ENCODE results near the gene RANGRF.
A peak's percentile ranks its signal among the peaks of the same experiment; 100 is the strongest.

Gene RANGRF

DNA sequence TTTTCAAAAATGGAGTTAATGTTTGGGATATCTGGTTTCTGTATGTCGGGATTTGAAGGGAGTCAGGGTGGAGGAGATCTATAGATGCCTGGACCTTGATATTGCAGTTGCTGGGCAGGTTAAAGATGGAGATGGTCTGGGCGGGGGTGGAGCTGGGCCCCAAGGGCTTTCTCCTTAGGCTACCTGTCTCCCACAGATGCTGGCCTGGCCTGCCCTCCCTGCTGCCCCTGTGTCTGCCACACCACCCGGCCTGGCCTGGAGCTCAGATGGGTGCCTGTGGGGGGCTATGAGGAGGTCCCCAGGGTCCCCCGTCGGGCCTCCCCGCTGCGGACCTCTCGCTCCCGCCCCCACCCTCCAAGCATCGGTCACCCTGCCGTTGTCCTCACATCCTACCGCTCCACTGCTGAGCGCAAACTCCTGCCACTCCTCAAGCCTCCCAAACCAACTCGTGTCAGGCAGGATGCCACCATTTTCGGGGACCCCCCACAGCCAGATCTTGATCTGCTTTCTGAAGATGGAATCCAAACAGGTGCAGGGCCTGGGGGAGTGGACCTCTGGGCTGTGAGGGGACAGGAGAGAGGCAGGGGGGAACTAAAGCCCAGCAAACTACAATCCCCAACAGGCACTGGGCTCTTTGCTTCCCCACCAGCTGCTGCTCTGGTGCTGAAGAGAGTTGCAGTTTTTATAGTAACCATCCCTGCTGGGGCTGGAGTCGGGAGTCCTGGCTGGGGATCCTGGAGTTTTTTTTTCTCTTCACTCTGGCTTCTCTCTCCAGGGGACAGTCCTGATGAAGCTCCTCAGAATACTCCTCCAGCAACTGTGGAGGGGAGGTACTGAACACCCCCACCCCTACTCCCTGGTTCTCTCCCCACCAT is 24.5 kb downstream of the RANGRF start:
- no peak overlapping the region for H3K4me3 ChIP-seq (ENCODE audit: low read depth, low read length)

DNA sequence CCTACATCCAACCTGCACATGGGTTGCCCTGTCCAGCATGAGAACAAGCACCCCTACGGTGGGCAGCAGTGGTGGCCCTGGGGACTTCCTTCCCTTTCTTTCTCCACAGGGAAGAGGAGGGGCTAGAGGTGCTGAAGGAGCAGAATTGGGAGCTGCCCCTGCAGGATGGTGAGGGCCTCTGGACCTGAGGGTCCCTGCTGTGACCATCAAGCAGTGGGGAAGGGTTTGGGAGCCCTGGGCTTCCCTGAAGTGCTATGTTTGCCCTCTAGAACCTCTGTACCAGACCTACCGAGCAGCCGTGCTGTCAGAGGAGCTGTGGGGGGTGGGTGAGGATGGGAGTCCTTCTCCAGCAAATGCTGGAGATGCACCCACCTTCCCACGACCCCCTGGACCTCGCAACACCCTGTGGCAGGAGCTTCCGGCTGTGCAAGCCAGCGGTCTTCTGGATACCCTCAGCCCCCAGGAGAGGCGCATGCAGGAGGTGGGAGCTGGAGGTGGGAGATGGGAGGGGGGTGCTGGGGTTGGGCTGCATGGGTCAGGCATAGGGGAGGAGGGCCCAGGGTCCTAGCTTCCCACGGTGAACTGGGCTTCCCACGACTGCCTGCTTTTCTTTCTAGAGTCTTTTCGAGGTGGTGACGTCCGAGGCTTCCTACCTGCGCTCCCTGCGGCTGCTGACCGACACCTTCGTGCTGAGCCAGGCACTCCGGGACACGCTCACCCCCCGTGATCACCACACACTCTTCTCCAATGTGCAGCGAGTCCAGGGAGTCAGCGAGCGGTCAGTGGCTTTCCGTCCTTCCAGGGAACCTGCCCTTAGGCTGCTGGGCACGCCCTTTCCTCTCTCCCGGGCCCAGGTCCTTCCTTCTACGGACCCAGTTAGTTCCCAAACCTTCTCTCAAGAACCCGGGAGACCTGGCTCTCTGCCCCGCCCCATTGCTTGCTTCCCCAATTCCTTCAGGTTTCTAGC is 26.6 kb downstream of the RANGRF start:
- peak overlapping the region; percentile 52 for H3K4me3 ChIP-seq (ENCODE audit: low read depth, low read length)

- H3K4me3 ChIP-seq (ENCODE audit: low read depth, low read length) = peak overlapping the region; percentile 52
These were observed 27.3 kb downstream of the RANGRF start for GRCh38 chr17:8315764-8316217.

GRCh38 chr17:8318010-8318935 is 29.8 kb downstream of the RANGRF start:
- no peak overlapping the region for H3K4me3 ChIP-seq (ENCODE audit: low read depth, low read length)

- H3K4me3 ChIP-seq (ENCODE audit: low read depth, low read length) = no peak overlapping the region
These were observed 31.8 kb downstream of the RANGRF start for GRCh38 chr17:8320262-8320661.

- no peak overlapping the region for H3K4me3 ChIP-seq (ENCODE audit: low read depth, low read length)
These were observed 32.5 kb downstream of the RANGRF start for GRCh38 chr17:8320990-8321389.

DNA sequence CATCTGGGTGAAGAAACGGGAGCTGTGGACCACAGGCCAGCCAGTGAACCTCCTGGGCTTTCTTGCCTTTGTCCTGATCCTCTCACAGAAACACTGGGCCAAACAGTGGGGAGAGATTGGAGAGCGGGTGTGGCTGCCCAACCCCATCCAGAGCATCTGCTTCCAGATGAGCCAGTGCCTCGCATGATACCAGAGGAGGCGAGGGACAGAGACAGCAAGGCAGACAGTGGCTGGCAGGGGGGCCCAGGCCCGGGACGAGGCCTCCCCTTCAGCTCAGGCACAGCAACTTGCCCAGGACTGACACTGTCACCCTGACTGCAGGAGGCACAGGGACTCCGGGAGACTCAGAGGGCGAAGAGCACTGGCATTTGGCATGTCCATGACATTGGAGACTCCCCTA is 33.6 kb downstream of the RANGRF start:
- H3K4me3 ChIP-seq (ENCODE audit: low read depth, low read length) = no peak overlapping the region

GRCh38 chr17:8324132-8324531 is 35.7 kb downstream of the RANGRF start:
- no peak overlapping the region for H3K4me3 ChIP-seq (ENCODE audit: low read depth, low read length)

DNA sequence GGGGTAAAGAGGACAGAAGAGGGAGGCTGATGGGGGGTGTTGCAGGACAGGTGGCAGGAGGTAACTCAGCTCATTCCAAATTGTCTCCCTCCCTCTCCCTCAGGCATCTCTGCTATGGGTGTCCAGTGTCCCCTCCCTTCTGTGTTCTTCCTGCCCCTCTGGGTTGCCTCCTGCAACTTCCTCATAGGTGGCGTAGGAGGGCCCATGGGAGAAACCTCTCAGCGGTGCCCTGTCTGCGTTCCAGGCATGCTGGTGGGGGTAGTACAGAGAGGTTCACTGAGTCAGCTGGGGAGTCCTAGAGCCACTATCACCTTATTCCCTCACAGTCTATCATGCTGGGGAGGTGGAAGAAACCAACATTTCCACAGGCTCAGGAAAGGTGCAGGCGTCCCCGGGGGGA is 36.5 kb downstream of the RANGRF start:
- H3K4me3 ChIP-seq (ENCODE audit: low read depth, low read length) = no peak overlapping the region

- H3K4me3 ChIP-seq (ENCODE audit: low read depth, low read length) = peak overlapping the region; percentile 51
These were observed 38.2 kb downstream of the RANGRF start for GRCh38 chr17:8326511-8327302.

DNA sequence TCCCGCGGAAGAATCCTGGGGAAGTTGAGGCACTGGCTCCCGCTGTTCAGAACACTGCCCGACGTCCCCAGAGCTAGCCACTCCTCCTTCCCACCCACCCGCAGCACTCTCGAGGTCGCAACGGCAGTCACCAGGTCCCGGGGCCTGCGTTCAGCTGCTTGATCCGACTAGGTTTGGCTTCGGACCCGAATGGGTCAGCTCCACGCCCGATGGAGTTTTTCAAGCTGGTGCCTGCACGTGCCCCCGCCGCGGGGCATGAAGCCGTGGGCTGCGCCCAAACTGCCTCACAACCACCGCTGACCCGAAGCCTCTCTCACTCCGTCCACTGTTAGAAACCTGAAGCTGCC is 38.8 kb downstream of the RANGRF start:
- H3K4me3 ChIP-seq (ENCODE audit: low read depth, low read length) = peak overlapping the region; percentile 51

DNA sequence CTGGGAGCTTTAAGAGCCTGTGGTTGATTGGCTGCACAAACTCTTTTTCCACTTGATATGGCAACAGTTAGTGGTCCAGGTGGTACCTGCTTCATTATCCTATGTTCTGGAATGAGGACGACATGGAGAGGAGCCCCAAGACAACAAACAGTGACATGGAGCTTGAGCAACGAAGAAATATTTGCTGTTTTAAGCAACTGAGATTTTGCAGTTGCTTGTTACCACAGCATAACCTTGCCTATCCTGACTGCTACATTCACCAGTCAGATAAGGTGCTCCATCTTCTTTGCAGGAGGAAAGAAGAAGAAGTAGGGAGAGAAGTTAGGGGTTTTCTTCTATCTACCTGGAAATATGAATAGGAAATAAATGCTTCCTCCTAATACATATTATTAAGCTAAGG is 43.7 kb downstream of the RANGRF start:
- no peak overlapping the region for H3K4me3 ChIP-seq (ENCODE audit: low read depth, low read length)

DNA sequence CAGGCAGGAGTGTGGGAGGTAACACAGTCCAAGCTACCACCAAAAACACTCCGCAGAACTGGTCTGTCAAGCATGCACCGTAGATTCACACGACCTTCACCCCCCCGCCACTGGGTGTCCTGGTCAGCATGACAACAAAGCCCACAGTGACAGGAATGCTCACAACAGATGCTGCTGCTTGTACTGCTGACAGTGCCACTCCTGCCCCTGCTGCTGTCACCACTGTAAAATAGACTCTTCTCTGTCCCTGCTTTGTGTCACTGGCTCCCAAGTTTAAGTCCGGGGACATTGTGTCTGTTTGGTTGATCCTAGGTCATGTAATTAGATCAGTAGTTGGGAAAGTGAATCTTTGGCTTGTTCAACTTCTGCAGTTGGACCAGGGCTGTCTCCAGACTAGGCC is 44.2 kb downstream of the RANGRF start:
- no peak overlapping the region for H3K4me3 ChIP-seq (ENCODE audit: low read depth, low read length)

DNA sequence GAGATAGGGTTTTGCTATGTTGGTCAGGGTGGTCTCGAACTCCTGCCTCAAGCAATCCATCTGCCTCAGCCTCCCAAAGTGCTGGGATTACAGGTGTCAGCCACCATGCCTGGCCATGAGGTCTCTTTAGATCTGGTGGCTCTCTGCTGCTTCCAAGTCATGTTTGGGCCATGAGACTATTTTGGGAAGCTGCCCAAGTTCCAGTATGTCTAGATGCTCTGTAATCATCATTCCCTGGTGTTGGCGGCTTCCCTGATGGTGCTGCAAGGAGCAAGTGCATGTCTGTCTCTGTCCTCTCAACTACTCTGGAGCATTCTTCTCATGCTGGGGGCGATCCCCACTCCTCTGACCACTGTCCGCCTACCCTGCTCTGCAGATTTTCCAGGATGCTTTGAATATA is 44.8 kb downstream of the RANGRF start:
- no peak overlapping the region for H3K4me3 ChIP-seq (ENCODE audit: low read depth, low read length)

GRCh38 chr17:8337802-8338752 is 49.6 kb downstream of the RANGRF start:
- H3K4me3 ChIP-seq (ENCODE audit: low read depth, low read length) = no peak overlapping the region

GRCh38 chr17:8338753-8339140 is 50.3 kb downstream of the RANGRF start:
- no peak overlapping the region for H3K4me3 ChIP-seq (ENCODE audit: low read depth, low read length)

GRCh38 chr17:8339540-8339939 is 51.1 kb downstream of the RANGRF start, which contains the start of gene ODF4:
Gene ODF4, plus strand, starts transcription at chr17:8339840. Its CDS starts 212 bp downstream, at chr17:8340052.
- H3K4me3 ChIP-seq (ENCODE audit: low read depth, low read length) = no peak within 1 kb of the TSS

All from iPS-11a (cell line).